ENCODE results near the gene IL21.
"Not testable (repeated sequence)": the region's sequence is repeated elsewhere in the genome, so short reads cannot be mapped to it uniquely, and the experiment has no call there.

The IL21 gene

GRCh38 chr4:122577189-122577553 is 43.7 kb downstream of the IL21 start:
- DNase-seq: no peak

GRCh38 chr4:122576261-122577188 is 44.3 kb downstream of the IL21 start:
- DNase-seq: no peak

- not testable (repeated sequence) for DNase-seq
Measured at GRCh38 chr4:122574347-122574746, 46.5 kb downstream of the IL21 start.

- no peak for DNase-seq
Measured at GRCh38 chr4:122562449-122562848, 58.4 kb downstream of the IL21 start.
